WTC11 (cell line): ENCODE data around the gene JSRP1.

Experiments
- ATF2 ChIP-seq: sonication (generic); formaldehyde crosslinking; IDR thresholded peaks from 2 replicates; pipeline ENCODE4 v1.8.1; 2022; ENCODE audit warnings: low read depth, missing genetic modification reagents, borderline replicate concordance
- CREB1 ChIP-seq: sonication (generic); formaldehyde crosslinking; IDR thresholded peaks from 2 replicates; pipeline ENCODE4 v1.8.0; 2023; ENCODE audit warnings: mild to moderate bottlenecking, missing genetic modification reagents
- CTCF ChIP-seq: fragments of 200-600 bp; IDR thresholded peaks from 2 replicates; pipeline ENCODE4 v1.8.0; 2022; ENCODE audit warnings: antibody characterized with exemption
- GTF2I ChIP-seq: fragments of 250-450 bp; sonication (Bioruptor Pico); conservative IDR thresholded peaks from 2 replicates; pipeline ENCODE4 v1.4.0; 2021; ENCODE audit warnings: mild to moderate bottlenecking
- IRF1 ChIP-seq: sonication (generic); formaldehyde crosslinking; IDR thresholded peaks from 2 replicates; pipeline ENCODE4 v1.8.0; 2023; ENCODE audit warnings: missing genetic modification reagents
- SMAD4 ChIP-seq: sonication (generic); formaldehyde crosslinking; IDR thresholded peaks from 2 replicates; pipeline ENCODE4 v1.8.0; 2022; ENCODE audit warnings: mild to moderate bottlenecking, missing genetic modification reagents
- SP1 ChIP-seq: sonication (generic); formaldehyde crosslinking; conservative IDR thresholded peaks from 2 replicates; pipeline ENCODE4 v1.8.1; 2022; ENCODE audit warnings: missing genetic modification reagents

GRCh38 chr19:2210206-2210605, 46.0 kb downstream of the JSRP1 start:
- TF ChIP-seq CTCF (no peak), ATF2 (CRISPR knock-in tag) (no peak), GTF2I (CRISPR knock-in tag) (no peak), CREB1 (no peak), SP1 (CRISPR knock-in tag) (no peak), SMAD4 (CRISPR knock-in tag) (no peak), IRF1 (CRISPR knock-in tag) (no peak)
